Parathyroid adenoma (tissue), 2 donors: ENCODE data around the gene SPNS2.
"Not testable (repeated sequence)": the region's sequence is repeated elsewhere in the genome, so short reads cannot be mapped to it uniquely, and the experiment has no call there.

Experiments
- H2AFZ ChIP-seq: fragments of 300-600 bp; sonication (generic); one replicate; pipeline ENCODE4 v1.7.0; 2017; ENCODE audit warnings: antibody characterized with exemption, mild to moderate bottlenecking
- H3K27ac ChIP-seq: fragments of 300-600 bp; sonication (generic); one replicate; pipeline ENCODE4 v1.7.0; 2017
- H3K27me3 ChIP-seq: fragments of 300-600 bp; sonication (generic); one replicate; pipeline ENCODE4 v1.7.0; 2017; ENCODE audit warnings: low read length; ENCODE audit not compliant: control insufficient read depth, insufficient read depth
- H3K36me3 ChIP-seq: fragments of 300-600 bp; sonication (generic); one replicate; pipeline ENCODE4 v1.7.0; 2017; ENCODE audit warnings: low read length; ENCODE audit not compliant: control insufficient read depth, insufficient read depth
- H3K4me1 ChIP-seq: fragments of 300-600 bp; sonication (generic); one replicate; pipeline ENCODE4 v1.7.0; 2017; ENCODE audit warnings: control low read depth
- H3K4me2 ChIP-seq: fragments of 300-600 bp; sonication (generic); one replicate; pipeline ENCODE4 v1.7.0; 2017; ENCODE audit warnings: low read length
- H3K4me3 ChIP-seq: fragments of 300-600 bp; sonication (generic); one replicate; pipeline ENCODE4 v1.7.0; 2017; ENCODE audit warnings: low read depth, low read length
- H3K79me2 ChIP-seq: fragments of 300-600 bp; sonication (generic); one replicate; pipeline ENCODE4 v1.7.0; 2017; ENCODE audit warnings: control low read depth
- H3K9ac ChIP-seq: fragments of 300-600 bp; sonication (generic); one replicate; pipeline ENCODE4 v1.7.0; 2017; ENCODE audit warnings: mild to moderate bottlenecking
- H3K9me3 ChIP-seq: fragments of 300-600 bp; sonication (generic); one replicate; pipeline ENCODE4 v1.7.0; 2017; ENCODE audit warnings: low read length; ENCODE audit not compliant: control insufficient read depth
- TF ChIP-seq, protein P1 (sequence below): fragments of 300-600 bp; sonication (generic); IDR thresholded peaks from one replicate; pipeline ENCODE4 v1.7.0; 2017; ENCODE audit warnings: antibody characterized with exemption, mild to moderate bottlenecking
- donor health status: primary hyperparathyroidism.

Gene SPNS2

GRCh38 chr17:4576161-4576558, 77.5 kb downstream of the SPNS2 start:
- Histone ChIP-seq H3K27ac (no peak overlapping the region), H3K4me3 (no peak overlapping the region), H3K9ac (no peak overlapping the region), H3K36me3 (no peaks in the 10 kb centered on the region), H3K27me3 (no peaks in the 10 kb centered on the region), H3K79me2 (no peaks in the 10 kb centered on the region), H3K4me2 (no peak overlapping the region), H2AFZ (no peak overlapping the region), H3K4me1 (no peaks in the 10 kb centered on the region), H3K9me3 (no peaks in the 10 kb centered on the region)
- TF ChIP-seq, protein P1, sequence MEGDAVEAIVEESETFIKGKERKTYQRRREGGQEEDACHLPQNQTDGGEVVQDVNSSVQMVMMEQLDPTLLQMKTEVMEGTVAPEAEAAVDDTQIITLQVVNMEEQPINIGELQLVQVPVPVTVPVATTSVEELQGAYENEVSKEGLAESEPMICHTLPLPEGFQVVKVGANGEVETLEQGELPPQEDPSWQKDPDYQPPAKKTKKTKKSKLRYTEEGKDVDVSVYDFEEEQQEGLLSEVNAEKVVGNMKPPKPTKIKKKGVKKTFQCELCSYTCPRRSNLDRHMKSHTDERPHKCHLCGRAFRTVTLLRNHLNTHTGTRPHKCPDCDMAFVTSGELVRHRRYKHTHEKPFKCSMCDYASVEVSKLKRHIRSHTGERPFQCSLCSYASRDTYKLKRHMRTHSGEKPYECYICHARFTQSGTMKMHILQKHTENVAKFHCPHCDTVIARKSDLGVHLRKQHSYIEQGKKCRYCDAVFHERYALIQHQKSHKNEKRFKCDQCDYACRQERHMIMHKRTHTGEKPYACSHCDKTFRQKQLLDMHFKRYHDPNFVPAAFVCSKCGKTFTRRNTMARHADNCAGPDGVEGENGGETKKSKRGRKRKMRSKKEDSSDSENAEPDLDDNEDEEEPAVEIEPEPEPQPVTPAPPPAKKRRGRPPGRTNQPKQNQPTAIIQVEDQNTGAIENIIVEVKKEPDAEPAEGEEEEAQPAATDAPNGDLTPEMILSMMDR, result no peak

GRCh38 chr17:4576729-4577322, 78.1 kb downstream of the SPNS2 start:
- no peaks in the 10 kb centered on the region for H3K4me1 ChIP-seq
- H3K79me2 ChIP-seq, result no peaks in the 10 kb centered on the region
- no peak overlapping the region for H3K9ac ChIP-seq
- TF ChIP-seq, protein P1, result no peak
- H3K4me2 ChIP-seq, result no peak overlapping the region
- H3K27me3 ChIP-seq, result no peaks in the 10 kb centered on the region
- H2AFZ ChIP-seq, result no peak overlapping the region
- H3K36me3 ChIP-seq, result no peaks in the 10 kb centered on the region
- no peaks in the 10 kb centered on the region for H3K9me3 ChIP-seq
- no peak overlapping the region for H3K4me3 ChIP-seq
- no peak overlapping the region for H3K27ac ChIP-seq

DNA sequence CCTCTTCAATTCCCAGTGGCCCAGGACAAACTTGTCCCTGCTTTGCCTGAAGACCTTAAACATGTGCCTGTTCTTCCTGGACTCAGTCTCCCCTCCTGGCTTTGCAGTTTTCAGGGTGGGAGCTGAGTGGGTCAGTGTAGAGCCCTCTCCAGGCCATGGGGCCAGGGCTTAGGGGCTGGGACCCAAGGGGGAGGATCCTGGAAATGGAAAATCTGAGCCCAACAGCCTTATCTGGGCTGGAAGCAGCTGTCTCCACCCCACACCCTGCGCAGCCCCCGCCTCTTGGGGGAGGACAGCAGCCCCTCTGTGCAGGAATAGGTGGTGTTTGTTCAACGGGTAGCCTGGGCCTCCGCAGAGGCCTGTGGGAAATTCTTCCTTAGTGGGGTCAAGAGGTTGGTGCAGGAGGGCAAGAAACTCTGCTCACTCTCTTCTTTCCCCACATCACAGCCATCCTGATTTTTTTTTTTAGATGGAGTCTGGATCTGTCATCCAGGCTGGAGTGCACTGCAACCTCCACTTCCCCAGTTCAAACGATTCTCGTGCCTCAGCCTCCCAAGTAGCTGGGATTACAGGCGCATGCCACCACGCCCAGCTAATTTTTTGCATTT, 78.8 kb downstream of the SPNS2 start:
- H3K9me3 ChIP-seq, result no peaks in the 10 kb centered on the region
- H3K36me3 ChIP-seq, result no peaks in the 10 kb centered on the region
- TF ChIP-seq, protein P1, result no peak
- H3K27me3 ChIP-seq, result no peaks in the 10 kb centered on the region
- H3K79me2 ChIP-seq, result no peaks in the 10 kb centered on the region
- no peak overlapping the region for H2AFZ ChIP-seq
- H3K27ac ChIP-seq, result no peak overlapping the region
- no peaks in the 10 kb centered on the region for H3K4me1 ChIP-seq
- H3K4me3 ChIP-seq, result no peak overlapping the region
- no peak overlapping the region for H3K4me2 ChIP-seq
- H3K9ac ChIP-seq, result no peak overlapping the region

DNA sequence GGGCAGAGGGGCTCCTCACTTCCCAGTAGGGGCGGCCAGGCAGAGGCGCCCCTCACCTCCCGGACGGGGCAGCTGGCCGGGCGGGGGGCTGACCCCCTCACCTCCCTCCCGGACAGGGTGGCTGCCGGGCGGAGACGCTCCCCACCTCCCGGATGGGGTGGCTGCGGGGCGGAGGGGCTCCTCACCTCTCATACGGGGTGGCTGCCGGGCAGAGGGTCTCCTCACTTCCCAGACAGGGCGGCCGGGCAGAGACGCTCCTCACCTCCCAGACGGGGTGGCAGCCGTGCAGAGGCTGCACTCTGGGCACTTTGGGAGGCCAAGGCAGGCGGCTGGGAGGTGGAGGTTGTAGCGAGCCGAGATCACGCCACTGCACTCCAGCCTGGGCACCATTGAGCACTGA, 79.7 kb downstream of the SPNS2 start:
- not testable (repeated sequence) for H2AFZ ChIP-seq, H3K9ac ChIP-seq, H3K4me1 ChIP-seq, H3K9me3 ChIP-seq, H3K27me3 ChIP-seq, H3K79me2 ChIP-seq, H3K4me2 ChIP-seq, H3K27ac ChIP-seq, H3K36me3 ChIP-seq, H3K4me3 ChIP-seq

GRCh38 chr17:4579678-4580077, 81.0 kb downstream of the SPNS2 start:
- no peak overlapping the region for H3K4me3 ChIP-seq
- no peaks in the 10 kb centered on the region for H3K36me3 ChIP-seq
- no peaks in the 10 kb centered on the region for H3K27me3 ChIP-seq
- no peak overlapping the region for H2AFZ ChIP-seq
- no peaks in the 10 kb centered on the region for H3K4me1 ChIP-seq
- no peak overlapping the region for H3K27ac ChIP-seq
- H3K9ac ChIP-seq, result no peak overlapping the region
- H3K79me2 ChIP-seq, result no peaks in the 10 kb centered on the region
- H3K9me3 ChIP-seq, result no peaks in the 10 kb centered on the region
- no peak overlapping the region for H3K4me2 ChIP-seq
- TF ChIP-seq, protein P1, result no peak
